A673 (cell line): ENCODE measurements around the gene MS4A4E. TPM values are rescaled to one million over a fixed set of nuclear protein-coding genes. Genes with fewer than 3 reads are reported as not detected.

Experiments
- microRNA-seq: library from miRNA; unstranded; fragments of <30 nt; microRNA quantifications from one replicate; pipeline ENCODE4 v1.2.0, GENCODE V29; 2021
- total RNA-seq: library from RNA; stranded (reverse); gene quantifications from 2 replicates; pipeline ENCODE4 v1.2.3, GENCODE V29; 2021

MS4A4E gene
- total RNA-seq, 1 experiment from 2014 or later, result not detected

Small RNA genes within 50 kb of the gene (microRNA-seq; reads per million reads assigned to microRNA genes)
- gene MIR6503, result not detected

Other genes with a start within 250 kb of the MS4A4E start
- not detected in 2 replicates for gene OOSP4B, start 226.0 kb downstream of the MS4A4E start, total RNA-seq
- not detected in 2 replicates for gene OOSP2, start 202.7 kb downstream of the MS4A4E start, total RNA-seq
- gene MS4A3, start 186.5 kb downstream of the MS4A4E start, total RNA-seq, result not detected in 2 replicates
- gene MS4A2, start 154.5 kb downstream of the MS4A4E start, total RNA-seq, result not detected in 2 replicates
- not detected in 2 replicates for gene MS4A6A, start 60.1 kb downstream of the MS4A4E start, total RNA-seq
- gene MS4A4A, start 37.5 kb upstream of the MS4A4E start, total RNA-seq, result not detected in 2 replicates
- not detected in 2 replicates for gene MS4A6E, start 84.1 kb upstream of the MS4A4E start, total RNA-seq
- gene MS4A7, start 135.4 kb upstream of the MS4A4E start, total RNA-seq, result not detected in 2 replicates
- gene MS4A14, start 153.3 kb upstream of the MS4A4E start, total RNA-seq, result not detected in 2 replicates
- gene MS4A5, start 186.4 kb upstream of the MS4A4E start, total RNA-seq, result not detected in 2 replicates
- not detected in 2 replicates for gene MS4A1, start 212.7 kb upstream of the MS4A4E start, total RNA-seq
- not detected in 2 replicates for gene MS4A12, start 249.6 kb upstream of the MS4A4E start, total RNA-seq